ENCODE data around the gene FAM217A.

GRCh38 chr6:4018924-4019236 is 60.1 kb downstream of the FAM217A start:
- no peak for TF ChIP-seq CTCF (IDR thresholded peaks at IDR 0.05)
- TF ChIP-seq POLR2A (IDR thresholded peaks at IDR 0.05), result no peak
